ENCODE results near the gene VPS13C.

- TF ChIP-seq POLR2AphosphoS5 (IDR thresholded peaks at IDR 0.05; ENCODE audit: borderline replicate concordance, low read depth, low read length) = no peak
- TF ChIP-seq EZH2 (IDR thresholded peaks at IDR 0.05) = no peak
Observed at GRCh38 chr15:61997786-61998185, 62.5 kb downstream of the VPS13C start.
